HG03108 (cell line): Measurements from ENCODE around the gene INF2.
"Not testable (repeated sequence)": the region's sequence is repeated elsewhere in the genome, so short reads cannot be mapped to it uniquely, and the experiment has no call there.

ENCODE experiments used
- ATAC-seq: cut with Tn5 transposase; IDR thresholded peaks from one replicate; pipeline ENCODE4 v1.9.1; 2021; ENCODE audit warnings: moderate library complexity; ENCODE audit not compliant: unreplicated experiment

INF2 gene

GRCh38 chr14:104747876-104748275 lies 58.5 kb downstream of the INF2 start:
- ATAC-seq: no peak

- no peak for ATAC-seq
Observed at GRCh38 chr14:104749111-104749649, 59.8 kb downstream of the INF2 start.

- no peak for ATAC-seq
Observed at GRCh38 chr14:104750056-104750752, 60.8 kb downstream of the INF2 start.

- ATAC-seq: not testable (repeated sequence)
Observed at GRCh38 chr14:104750753-104751057, 61.3 kb downstream of the INF2 start.

- no peak for ATAC-seq
Observed at GRCh38 chr14:104751539-104752422, 62.4 kb downstream of the INF2 start.

- ATAC-seq: peak; percentile 1
Observed at GRCh38 chr14:104752423-104752734, 63.0 kb downstream of the INF2 start.

GRCh38 chr14:104752735-104753527 lies 63.5 kb downstream of the INF2 start, which contains the start of gene SIVA1:
Gene SIVA1 (plus strand): TSS chr14:104753147. CDS start chr14:104753202, 55 bp downstream.
- ATAC-seq: peak; percentile 89

GRCh38 chr14:104753528-104754212 lies 64.3 kb downstream of the INF2 start:
- no peak for ATAC-seq

GRCh38 chr14:104754213-104754851 lies 64.9 kb downstream of the INF2 start:
- no peak for ATAC-seq

GRCh38 chr14:104755621-104756020 lies 66.2 kb downstream of the INF2 start:
- ATAC-seq: no peak

- no peak for ATAC-seq
Observed at GRCh38 chr14:104756477-104757237, 67.2 kb downstream of the INF2 start.

GRCh38 chr14:104757238-104757585 lies 67.8 kb downstream of the INF2 start:
- ATAC-seq: no peak

- no peak for ATAC-seq
Observed at GRCh38 chr14:104757681-104758392, 68.4 kb downstream of the INF2 start.

GRCh38 chr14:104758981-104759969 lies 69.9 kb downstream of the INF2 start:
- no peak for ATAC-seq

GRCh38 chr14:104765517-104765916 lies 76.1 kb downstream of the INF2 start:
- ATAC-seq: no peak

- ATAC-seq: no peak
Observed at GRCh38 chr14:104766256-104766862, 76.9 kb downstream of the INF2 start.

- no peak for ATAC-seq
Observed at GRCh38 chr14:104766863-104767633, 77.6 kb downstream of the INF2 start.
